ENCODE data around the gene PPP1R17. TPM values are rescaled to one million over a fixed set of nuclear protein-coding genes. Genes with fewer than 3 reads are reported as not detected.

Gene PPP1R17
- total RNA-seq, 3 donors from 2014 or later, result not detected

GRCh38 chr7:31710171-31710570, 23.2 kb downstream of the PPP1R17 start:
- TF ChIP-seq POLR2A (IDR thresholded peaks at IDR 0.05), result no peak
- TF ChIP-seq POLR2AphosphoS5 (IDR thresholded peaks at IDR 0.05), result no peak
- TF ChIP-seq CTCF (IDR thresholded peaks at IDR 0.05), result no peak
- no peak overlapping the region for H3K27ac ChIP-seq
- H3K27me3 ChIP-seq, result no peaks in the 10 kb centered on the region
- intact Hi-C loops (cut with DNase I; ENCODE audit: low total_unique reads), result no loop called here
- no peak for DNase-seq (ENCODE audit: low spot score in 2 of 2)
- no peaks in the 10 kb centered on the region for H3K36me3 ChIP-seq
- no peak overlapping the region for H3K4me3 ChIP-seq
- peaks cover 0 to 4% of the 10 kb centered on the region in 2 donors for H3K9me3 ChIP-seq
- no peaks in the 10 kb centered on the region for H3K4me1 ChIP-seq

- no peaks in the 10 kb centered on the region for H3K27me3 ChIP-seq
- no peaks in the 10 kb centered on the region for H3K4me1 ChIP-seq
- H3K27ac ChIP-seq, result no peak overlapping the region
- no peak for DNase-seq (ENCODE audit: low spot score in 2 of 2)
- H3K4me3 ChIP-seq, result no peak overlapping the region
- H3K36me3 ChIP-seq, result no peaks in the 10 kb centered on the region
- H3K9me3 ChIP-seq, result peaks cover 0 to 4% of the 10 kb centered on the region in 2 donors
- TF ChIP-seq POLR2A (IDR thresholded peaks at IDR 0.05) (no peak), POLR2AphosphoS5 (IDR thresholded peaks at IDR 0.05) (no peak), CTCF (IDR thresholded peaks at IDR 0.05) (no peak)
- intact Hi-C loops (cut with DNase I; ENCODE audit: low total_unique reads), result no loop called here
Measured at GRCh38 chr7:31716355-31716754, 29.3 kb downstream of the PPP1R17 start.

GRCh38 chr7:31720366-31720765, 33.4 kb downstream of the PPP1R17 start:
- no peaks in the 10 kb centered on the region for H3K9me3 ChIP-seq
- no peaks in the 10 kb centered on the region for H3K27me3 ChIP-seq
- no peak for TF ChIP-seq POLR2A (IDR thresholded peaks at IDR 0.05)
- no peak for TF ChIP-seq POLR2AphosphoS5 (IDR thresholded peaks at IDR 0.05)
- TF ChIP-seq CTCF (IDR thresholded peaks at IDR 0.05), result no peak
- H3K4me1 ChIP-seq, result no peaks in the 10 kb centered on the region
- H3K36me3 ChIP-seq, result no peaks in the 10 kb centered on the region
- no peak overlapping the region for H3K4me3 ChIP-seq
- intact Hi-C loops (cut with DNase I; ENCODE audit: low total_unique reads), result no loop called here
- no peak overlapping the region for H3K27ac ChIP-seq
- DNase-seq (ENCODE audit: low spot score in 2 of 2), result no peak

- intact Hi-C loops (cut with DNase I; ENCODE audit: low total_unique reads), result no loop called here
- H3K9me3 ChIP-seq, result no peaks in the 10 kb centered on the region
- no peak for DNase-seq (ENCODE audit: low spot score in 2 of 2)
Measured at GRCh38 chr7:31724696-31725095, 37.7 kb downstream of the PPP1R17 start.

More at GRCh38 chr7:31724696-31725095, 37.7 kb downstream of the PPP1R17 start:
- Histone ChIP-seq H3K4me1 (no peaks in the 10 kb centered on the region), H3K36me3 (no peaks in the 10 kb centered on the region), H3K4me3 (no peak overlapping the region), H3K27me3 (no peaks in the 10 kb centered on the region), H3K27ac (no peak overlapping the region)
- TF ChIP-seq POLR2A (IDR thresholded peaks at IDR 0.05) (no peak), CTCF (IDR thresholded peaks at IDR 0.05) (no peak), POLR2AphosphoS5 (IDR thresholded peaks at IDR 0.05) (no peak)

Measured in breast epithelium (tissue), 4 donors.